Stimulated activated CD4-positive, alpha-beta T cell treated with anti-CD3 and anti-CD28 coated beads, TNF-alpha, amount 100 ng/mL, for 4 hours (primary cell): ENCODE results near the gene FLT3LG.
"Not testable (repeated sequence)": the region's sequence is repeated elsewhere in the genome, so short reads cannot be mapped to it uniquely, and the experiment has no call there.

Source experiments
- DNase-seq, 3 experiments: peaks; one replicate each; pipeline ENCODE4 v3.0.0-alpha.2; 2020; ENCODE audit warnings: low read depth in 3 of 3

The FLT3LG gene

GRCh38 chr19:49440439-49441209 lies 33.4 kb upstream of the FLT3LG start:
- no peak for DNase-seq

- no peak for DNase-seq
Measured at GRCh38 chr19:49441210-49441959, 32.6 kb upstream of the FLT3LG start, which contains the start of gene SLC17A7. Gene SLC17A7, minus strand, starts transcription at chr19:49441527. Its CDS starts 148 bp downstream, at chr19:49441379.

GRCh38 chr19:49441960-49442350 lies 32.1 kb upstream of the FLT3LG start:
- no peak for DNase-seq

GRCh38 chr19:49442354-49442753 lies 31.7 kb upstream of the FLT3LG start:
- DNase-seq = no peak

GRCh38 chr19:49442771-49443365 lies 31.1 kb upstream of the FLT3LG start:
- DNase-seq = peak in 2 of 3 experiments; percentile 28 to 42

- DNase-seq = peak; percentile 89 to 90 (median 90)
Measured at GRCh38 chr19:49443366-49444099, 30.5 kb upstream of the FLT3LG start.

GRCh38 chr19:49444100-49444700 lies 29.8 kb upstream of the FLT3LG start:
- not testable (repeated sequence) for DNase-seq

GRCh38 chr19:49445997-49446396 lies 28.0 kb upstream of the FLT3LG start:
- DNase-seq = no peak

GRCh38 chr19:49447485-49448431 lies 26.3 kb upstream of the FLT3LG start:
- DNase-seq = no peak

- no peak for DNase-seq
Measured at GRCh38 chr19:49448432-49448786, 25.6 kb upstream of the FLT3LG start.

GRCh38 chr19:49450405-49450804 lies 23.6 kb upstream of the FLT3LG start:
- no peak for DNase-seq

GRCh38 chr19:49451430-49452181 lies 22.4 kb upstream of the FLT3LG start, which contains the start of gene PIH1D1:
Gene PIH1D1, minus strand, starts transcription at chr19:49451814. Its CDS starts 240 bp downstream, at chr19:49451574.
- DNase-seq = peak; percentile 78 to 92 (median 87)

- DNase-seq = peak; percentile 92 to 95 (median 95)
Measured at GRCh38 chr19:49453013-49453756, 20.8 kb upstream of the FLT3LG start, which contains the start of gene ALDH16A1. Gene ALDH16A1, plus strand, starts transcription at chr19:49453225. Its CDS starts 107 bp downstream, at chr19:49453332.

- no peak for DNase-seq
Measured at GRCh38 chr19:49453757-49454240, 20.2 kb upstream of the FLT3LG start.

GRCh38 chr19:49455773-49456172 lies 18.2 kb upstream of the FLT3LG start:
- DNase-seq = no peak

- no peak for DNase-seq
Measured at GRCh38 chr19:49456326-49456725, 17.7 kb upstream of the FLT3LG start.

- no peak for DNase-seq
Measured at GRCh38 chr19:49458567-49458903, 15.5 kb upstream of the FLT3LG start.

GRCh38 chr19:49459388-49459787 lies 14.6 kb upstream of the FLT3LG start:
- no peak for DNase-seq

GRCh38 chr19:49461130-49461529 lies 12.9 kb upstream of the FLT3LG start:
- DNase-seq = not testable (repeated sequence)
